ENCODE data around the gene GIMAP2.
"Not testable (repeated sequence)": the region's sequence is repeated elsewhere in the genome, so short reads cannot be mapped to it uniquely, and the experiment has no call there.

The GIMAP2 gene

DNA sequence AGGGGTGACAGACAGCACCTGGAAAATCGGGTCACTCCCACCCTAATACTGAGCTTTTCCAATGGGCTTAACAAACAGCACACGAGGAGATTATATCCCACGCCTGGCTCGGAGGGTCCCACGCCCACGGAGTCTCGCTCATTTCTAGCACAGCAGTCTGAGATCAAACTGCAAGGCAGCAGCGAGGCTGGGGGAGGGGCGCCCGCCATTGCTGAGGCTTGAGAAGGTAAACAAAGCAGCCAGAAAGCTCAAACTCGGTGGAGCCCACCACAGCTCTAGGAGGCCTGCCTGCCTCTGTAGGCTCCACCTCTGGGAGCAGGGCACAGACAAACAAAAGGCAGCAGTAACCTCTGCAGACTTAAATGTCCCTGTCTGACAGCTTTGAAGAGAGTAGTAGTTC lies 6.9 kb upstream of the GIMAP2 start:
- DNase-seq = not testable (repeated sequence)

DNA sequence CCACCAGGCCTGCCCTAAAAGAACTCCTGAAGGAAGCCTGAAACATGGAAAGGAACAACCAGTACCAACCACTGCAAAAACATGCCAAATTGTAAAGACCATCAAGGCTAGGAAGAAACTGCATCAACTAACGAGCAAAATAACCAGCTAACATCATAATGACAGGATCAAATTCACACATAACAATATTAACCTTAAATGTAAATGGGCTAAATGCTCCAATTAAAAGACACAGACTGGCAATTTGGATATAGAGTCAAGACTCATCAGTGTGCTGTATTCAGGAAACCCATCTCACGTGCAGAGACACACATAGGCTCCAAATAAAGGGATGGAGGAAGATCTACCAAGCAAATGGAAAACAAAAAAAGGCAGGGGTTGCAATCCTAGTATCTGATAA lies 5.1 kb upstream of the GIMAP2 start:
- DNase-seq = not testable (repeated sequence)

DNA sequence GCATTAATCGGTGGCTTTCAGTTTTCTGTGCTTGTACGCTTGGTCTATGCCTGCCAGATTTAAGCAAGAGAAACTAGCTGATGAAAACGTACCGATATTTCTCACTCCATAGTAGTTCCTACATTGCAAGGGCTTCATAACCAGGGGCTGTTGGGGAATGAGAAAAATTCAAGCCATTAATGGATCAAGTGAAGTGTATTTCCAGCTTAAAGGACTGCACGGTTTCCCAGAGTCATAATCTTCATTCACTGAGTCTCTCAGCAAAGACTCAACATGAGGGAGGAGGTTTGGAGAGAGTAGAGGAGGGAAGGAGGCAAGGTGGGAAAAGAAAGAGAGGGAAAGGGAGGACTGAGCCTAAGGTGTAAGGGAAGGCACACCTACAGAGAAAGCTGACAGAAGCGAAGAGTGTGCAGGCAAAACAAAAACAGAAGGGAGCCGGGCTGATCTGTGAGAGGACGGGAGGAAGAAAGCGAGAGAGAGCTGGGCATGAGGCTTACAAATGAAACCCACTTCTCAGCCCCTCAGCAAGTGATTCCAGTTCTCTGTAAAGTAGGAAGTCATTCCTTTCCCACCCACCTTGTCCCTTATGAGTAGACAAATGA lies 625 bp downstream of the GIMAP2 start:
- no peak for DNase-seq

- no peak for DNase-seq
Measured at GRCh38 chr7:150688630-150689029, 3.1 kb downstream of the GIMAP2 start.

DNA sequence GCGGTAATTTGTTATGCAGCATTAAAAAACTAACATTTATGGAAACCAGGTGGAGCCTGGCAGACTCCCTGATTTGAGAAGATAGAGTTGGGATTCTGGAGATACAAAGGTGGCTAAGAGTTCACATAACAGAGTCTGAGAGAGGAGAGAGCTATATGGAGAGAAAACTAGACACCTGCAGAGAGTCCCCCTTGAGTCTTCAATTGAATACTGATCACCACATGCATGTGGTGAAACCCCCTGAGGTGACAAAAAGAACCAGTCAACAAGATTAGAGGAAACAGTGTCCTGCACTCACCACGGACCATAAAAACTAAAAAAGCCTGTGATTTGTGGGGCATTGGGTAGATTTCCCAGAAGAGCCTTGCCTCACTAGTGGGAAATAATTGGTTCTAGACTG lies 10.1 kb downstream of the GIMAP2 start:
- no peak for DNase-seq

DNA sequence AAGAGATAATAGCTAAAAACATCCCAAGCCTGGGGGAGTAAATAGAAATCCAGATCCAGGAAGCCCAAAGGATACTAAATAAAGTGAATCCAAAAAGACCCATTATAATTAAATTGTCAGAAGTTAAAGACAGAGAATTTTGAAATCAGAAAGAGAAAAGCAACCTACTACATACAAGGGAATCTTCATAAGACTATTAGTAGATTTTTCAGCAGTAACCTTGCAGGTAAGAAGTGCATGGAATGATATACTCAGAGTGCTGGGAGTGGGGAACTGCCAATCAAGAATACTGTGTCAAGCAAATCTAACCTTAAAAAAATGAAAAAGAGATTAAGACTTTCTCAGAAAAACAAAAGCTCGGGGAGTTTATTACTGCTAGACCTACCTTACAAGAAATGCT lies 17.7 kb downstream of the GIMAP2 start:
- DNase-seq = no peak

DNA sequence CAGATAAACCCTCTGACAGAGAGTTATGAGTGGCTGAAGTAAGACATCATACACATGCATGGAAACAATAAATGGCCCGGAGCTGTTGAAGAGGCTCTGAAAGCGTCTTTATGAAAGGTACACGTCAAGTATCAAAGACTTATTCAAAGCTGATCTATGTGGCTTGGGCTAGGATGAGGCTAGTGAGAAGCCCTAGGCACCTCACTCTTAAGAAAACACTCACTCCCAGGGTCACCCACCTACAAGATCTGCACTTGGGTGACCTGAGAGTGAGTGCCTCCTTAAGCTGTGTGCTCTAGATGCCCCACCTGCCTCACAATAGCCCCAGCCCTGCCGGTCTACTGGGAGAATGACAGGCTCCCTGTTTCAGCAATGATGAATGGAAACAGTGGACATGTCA lies 29.8 kb downstream of the GIMAP2 start:
- no peak for DNase-seq

DNA sequence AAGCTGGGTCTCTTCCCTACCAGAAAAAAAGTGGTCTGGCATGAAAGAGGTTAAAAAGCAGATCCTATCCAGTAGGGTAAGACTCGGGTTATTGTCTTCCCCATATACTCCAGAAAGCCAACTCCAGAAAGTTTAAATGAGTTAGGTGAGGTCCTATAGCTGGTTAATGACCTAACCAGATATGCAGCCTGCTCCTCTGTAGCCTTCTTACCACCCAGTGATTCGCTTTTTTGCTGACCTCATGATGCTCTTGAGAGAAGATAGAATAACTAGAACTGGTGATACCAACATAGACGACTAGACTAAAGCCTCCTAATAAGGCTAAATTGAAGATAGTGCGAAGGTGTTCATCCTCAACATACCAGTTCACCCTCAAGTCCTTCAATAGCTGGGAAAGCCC lies 30.2 kb downstream of the GIMAP2 start:
- no peak for DNase-seq

- no peak for DNase-seq
Measured at GRCh38 chr7:150716368-150716767, 30.9 kb downstream of the GIMAP2 start, which contains the start of gene GIMAP1. TSS of gene GIMAP1 (plus strand) at chr7:150716613. CDS start at chr7:150719048, 2,435 bp downstream.

DNA sequence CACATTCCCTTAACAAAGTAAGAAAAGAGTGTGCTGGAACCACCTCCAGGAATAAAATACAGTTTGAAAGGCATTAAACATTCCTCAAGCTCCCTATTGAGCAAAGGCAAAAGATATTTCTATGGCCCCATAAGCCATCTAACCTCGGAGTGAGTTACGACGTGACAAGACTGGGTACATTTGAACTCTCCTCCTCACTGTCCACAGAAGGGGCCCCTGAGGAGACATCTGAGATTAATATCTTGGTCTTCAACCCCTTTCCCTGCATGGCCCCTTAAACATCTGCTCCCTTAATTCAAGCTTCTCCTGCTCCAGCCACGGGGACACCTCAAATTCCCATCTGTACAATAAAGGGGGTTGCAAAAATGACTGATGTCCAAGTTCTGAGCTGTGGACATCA lies 31.4 kb downstream of the GIMAP2 start:
- no peak for DNase-seq

GRCh38 chr7:150717814-150718420 lies 32.4 kb downstream of the GIMAP2 start:
- no peak for DNase-seq

GRCh38 chr7:150719436-150719835 lies 33.9 kb downstream of the GIMAP2 start:
- DNase-seq = no peak

DNA sequence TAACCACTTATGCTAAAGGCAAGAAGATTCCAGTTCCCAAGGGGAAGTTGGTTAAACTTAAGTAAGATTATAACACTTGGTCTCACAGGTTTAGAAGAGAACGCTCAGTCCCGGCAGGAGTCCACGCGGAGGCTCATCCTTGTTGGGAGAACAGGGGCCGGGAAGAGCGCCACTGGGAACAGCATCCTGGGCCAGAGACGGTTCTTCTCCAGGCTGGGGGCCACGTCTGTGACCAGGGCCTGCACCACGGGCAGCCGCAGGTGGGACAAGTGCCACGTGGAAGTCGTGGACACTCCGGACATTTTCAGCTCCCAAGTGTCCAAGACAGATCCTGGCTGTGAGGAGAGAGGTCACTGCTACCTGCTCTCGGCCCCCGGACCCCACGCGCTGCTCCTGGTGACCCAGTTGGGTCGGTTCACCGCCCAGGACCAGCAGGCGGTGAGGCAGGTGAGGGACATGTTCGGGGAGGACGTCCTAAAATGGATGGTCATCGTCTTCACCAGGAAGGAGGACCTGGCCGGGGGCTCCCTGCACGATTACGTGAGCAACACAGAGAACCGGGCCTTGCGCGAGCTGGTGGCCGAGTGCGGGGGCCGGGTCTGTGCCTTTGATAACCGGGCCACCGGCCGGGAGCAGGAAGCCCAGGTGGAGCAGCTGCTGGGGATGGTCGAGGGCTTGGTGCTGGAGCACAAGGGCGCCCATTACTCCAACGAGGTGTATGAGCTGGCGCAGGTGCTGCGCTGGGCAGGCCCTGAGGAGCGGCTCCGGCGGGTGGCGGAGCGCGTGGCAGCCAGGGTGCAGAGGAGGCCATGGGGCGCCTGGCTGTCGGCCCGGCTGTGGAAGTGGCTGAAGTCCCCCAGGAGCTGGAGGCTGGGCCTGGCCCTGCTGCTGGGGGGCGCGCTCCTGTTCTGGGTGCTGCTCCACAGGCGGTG lies 34.7 kb downstream of the GIMAP2 start:
- no peak for DNase-seq

- DNase-seq = no peak
Measured at GRCh38 chr7:150721970-150722373, 36.5 kb downstream of the GIMAP2 start.

DNA sequence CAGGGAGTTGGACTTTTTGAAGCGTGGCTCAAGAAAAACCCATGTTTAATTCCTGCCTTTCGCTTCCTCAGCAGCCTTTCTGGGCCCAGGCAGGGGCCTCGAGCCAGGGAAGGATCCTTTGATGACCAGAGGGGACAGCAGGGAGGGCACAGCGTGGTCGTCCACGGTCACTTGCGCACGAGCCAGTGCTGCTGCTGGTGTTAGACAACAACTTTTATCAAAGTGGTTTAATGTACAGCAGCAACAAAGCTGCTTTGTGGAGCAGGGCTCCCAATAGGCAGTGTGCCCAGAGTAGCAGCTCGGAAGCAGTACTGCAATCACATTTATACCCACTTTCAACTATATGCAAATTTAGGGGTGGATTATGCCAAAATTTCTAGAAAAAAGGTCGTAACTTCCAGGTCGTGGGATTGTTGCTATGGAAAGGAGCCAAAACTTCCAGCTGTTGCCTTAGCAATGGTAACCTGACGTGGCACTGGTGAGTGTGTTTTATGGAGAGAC lies 37.0 kb downstream of the GIMAP2 start:
- DNase-seq = no peak

GRCh38 chr7:150723467-150723866 lies 38.0 kb downstream of the GIMAP2 start:
- DNase-seq = no peak

GRCh38 chr7:150727381-150727780 lies 41.9 kb downstream of the GIMAP2 start:
- DNase-seq = no peak

DNA sequence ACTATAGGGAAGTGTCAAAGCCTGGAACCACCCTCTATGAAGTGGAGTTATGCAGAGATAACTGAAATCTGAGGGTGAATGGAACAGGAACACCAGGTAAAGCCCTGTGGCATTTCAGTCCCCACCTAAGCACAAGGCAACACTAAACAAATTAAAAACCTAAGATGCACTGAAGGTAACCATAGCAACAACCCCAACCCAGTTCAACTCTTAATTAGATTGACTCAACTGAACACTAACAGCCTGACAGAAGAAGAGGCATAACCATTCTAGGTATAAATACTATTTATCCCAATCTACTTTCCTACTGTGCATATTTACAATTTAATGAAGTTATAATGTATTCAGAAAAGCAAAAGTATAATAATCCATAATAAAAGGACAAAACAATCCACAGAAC lies 42.5 kb downstream of the GIMAP2 start:
- no peak for DNase-seq

GRCh38 chr7:150728609-150729008 lies 43.1 kb downstream of the GIMAP2 start:
- DNase-seq = no peak

- no peak for DNase-seq
Measured at GRCh38 chr7:150731916-150732315, 46.4 kb downstream of the GIMAP2 start.

DNA sequence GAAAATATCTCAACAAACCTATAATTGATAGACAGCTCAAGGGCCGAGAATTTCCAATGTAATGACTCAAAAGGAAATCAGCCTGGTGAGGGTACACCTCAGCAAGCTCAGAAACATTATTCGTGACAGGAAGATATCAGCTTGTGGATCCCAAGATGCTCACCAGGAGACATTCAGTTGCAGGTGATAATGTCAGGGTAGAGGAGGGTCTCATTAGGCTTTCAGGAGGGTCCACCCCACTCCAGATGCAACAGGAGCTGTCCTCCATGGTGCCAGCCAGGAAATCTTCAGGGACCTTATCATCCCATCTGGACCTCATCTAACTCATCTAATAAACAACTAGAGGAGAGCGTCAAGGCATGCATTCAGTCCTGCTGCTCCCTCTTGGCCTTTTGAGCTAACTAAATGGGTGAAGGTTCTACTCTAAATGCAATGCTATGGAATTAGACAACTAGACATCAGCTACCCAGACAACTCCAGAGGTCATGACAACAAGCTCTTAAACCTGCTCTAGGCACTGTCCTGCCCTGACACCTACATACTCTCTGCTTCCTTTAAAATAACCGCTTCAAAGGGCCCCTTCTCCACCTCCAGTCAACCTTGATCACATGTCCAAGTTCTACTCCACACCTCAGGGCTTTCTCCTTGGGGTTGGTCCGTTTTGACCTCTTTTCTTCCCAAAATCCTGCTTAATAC lies 47.4 kb downstream of the GIMAP2 start:
- DNase-seq = no peak

- DNase-seq = no peak
Measured at GRCh38 chr7:150733482-150734095, 48.1 kb downstream of the GIMAP2 start.

DNA sequence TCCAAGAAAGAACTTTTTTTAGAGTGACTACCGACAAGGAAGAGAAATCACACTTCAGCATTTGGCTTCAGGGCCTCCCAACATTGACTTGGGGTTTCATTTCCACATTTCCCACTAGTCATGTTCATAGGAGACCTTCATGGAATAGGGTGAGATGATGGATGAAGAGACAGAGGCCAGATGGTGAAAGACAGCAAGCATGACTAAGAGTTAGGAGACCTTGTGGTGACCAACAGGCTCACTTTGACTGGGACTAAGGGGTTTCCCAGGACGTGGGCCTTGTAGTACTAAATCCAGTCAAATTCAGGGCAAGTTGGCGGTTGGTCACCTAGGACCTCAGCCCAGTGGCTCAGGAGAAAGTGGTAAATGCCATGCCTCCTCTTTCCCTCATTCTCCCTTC lies 48.7 kb downstream of the GIMAP2 start:
- DNase-seq = no peak

All from SW 1271 (cell line).